HG03064 (cell line): ENCODE results near the gene BRME1.
"Not testable (repeated sequence)": the region's sequence is repeated elsewhere in the genome, so short reads cannot be mapped to it uniquely, and the experiment has no call there.

ENCODE experiments used
- ATAC-seq: cut with Tn5 transposase; IDR thresholded peaks from one replicate; pipeline ENCODE4 v1.9.1; 2021; ENCODE audit warnings: low read depth; ENCODE audit not compliant: unreplicated experiment

Gene BRME1

GRCh38 chr19:13929340-13929739, 23.4 kb upstream of the BRME1 start:
- no peak for ATAC-seq

DNA sequence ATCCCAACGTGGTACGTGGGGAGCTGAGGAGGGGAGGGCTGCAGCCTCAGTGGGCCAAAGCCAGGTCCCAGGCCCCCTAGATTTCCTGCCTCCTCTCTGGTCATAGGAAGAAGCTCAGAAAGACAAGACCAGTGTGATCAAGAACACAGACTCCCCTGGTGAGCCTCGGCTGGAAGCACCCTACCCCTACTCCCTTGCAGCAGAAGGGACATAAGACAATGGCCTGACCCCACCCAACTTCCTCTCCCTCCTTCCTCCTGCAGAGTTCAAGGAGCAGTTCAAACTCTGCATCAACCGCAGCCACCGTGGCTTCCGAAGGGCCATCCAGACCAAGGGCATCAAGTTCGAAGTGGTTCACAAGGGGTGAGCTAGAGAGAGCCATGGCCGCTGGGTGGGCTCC, 20.8 kb upstream of the BRME1 start:
- no peak for ATAC-seq

- ATAC-seq: no peak
Observed at GRCh38 chr19:13926010-13926409, 20.1 kb upstream of the BRME1 start.

GRCh38 chr19:13923194-13923987, 17.5 kb upstream of the BRME1 start:
- no peak for ATAC-seq

DNA sequence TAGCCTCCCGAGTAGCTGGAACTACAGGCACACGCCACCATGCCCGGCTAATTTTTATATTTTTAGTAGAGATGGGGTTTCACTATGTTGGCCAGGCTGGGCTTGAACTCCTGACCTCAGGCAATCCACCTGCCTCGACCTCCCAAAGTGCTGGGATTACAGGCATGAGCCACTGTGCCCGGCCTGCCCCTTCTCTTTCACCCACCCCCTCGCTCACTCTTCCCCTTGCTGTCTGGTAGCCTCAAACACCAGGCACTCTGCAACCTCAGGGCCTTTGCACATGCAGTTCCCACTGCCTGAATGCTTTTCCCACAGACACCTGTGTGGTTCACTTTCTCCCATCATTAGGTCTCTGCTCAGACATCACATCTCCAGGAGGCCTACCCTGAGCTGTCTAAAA, 16.2 kb upstream of the BRME1 start:
- ATAC-seq: not testable (repeated sequence)

GRCh38 chr19:13920940-13921747, 15.2 kb upstream of the BRME1 start:
- no peak for ATAC-seq

DNA sequence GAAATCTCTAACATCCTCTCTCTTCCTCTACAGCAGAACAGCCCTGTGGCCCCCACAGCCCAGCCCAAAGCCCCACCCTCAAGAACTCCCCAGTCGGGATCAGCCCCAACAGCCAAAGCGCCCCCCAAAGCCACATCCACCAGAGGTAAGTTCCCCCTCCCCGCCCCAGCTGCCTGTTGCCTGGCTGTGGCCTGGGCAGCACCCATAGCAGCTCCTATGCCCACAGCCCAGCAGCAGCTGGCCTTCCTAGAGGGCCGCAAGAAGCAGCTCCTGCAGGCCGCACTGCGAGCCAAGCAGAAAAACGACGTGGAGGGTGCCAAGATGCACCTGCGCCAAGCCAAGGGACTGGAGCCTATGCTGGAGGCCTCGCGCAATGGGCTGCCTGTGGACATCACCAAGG, 14.6 kb upstream of the BRME1 start:
- ATAC-seq: no peak

DNA sequence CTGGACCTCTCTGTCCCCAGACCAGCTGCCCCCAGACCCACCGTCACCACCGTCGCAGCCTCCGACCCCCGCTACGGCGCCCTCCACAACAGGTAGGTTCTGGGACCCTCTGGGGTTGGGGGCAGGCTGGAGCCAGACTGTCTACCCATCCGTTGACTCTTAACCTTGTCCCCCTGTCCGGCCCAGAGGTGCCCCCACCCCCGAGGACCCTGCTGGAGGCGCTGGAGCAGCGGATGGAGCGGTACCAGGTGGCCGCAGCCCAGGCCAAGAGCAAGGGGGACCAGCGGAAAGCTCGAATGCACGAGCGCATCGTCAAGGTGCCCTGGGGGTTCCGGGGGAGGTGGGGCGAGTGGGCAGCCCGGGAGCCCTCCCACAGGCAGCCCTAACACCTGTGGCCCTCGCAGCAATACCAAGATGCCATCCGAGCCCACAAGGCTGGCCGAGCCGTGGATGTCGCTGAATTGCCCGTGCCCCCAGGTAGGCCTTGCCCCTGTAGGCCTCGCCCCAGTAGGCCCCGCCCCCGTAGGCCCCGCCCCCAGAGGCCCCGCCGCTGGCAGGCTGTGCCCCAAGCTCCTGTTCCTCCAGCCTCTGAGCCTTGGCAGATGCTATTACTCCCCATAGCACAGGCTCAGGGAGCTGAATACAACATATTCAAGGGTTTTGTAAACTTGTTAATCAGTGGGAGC, 13.0 kb upstream of the BRME1 start:
- no peak for ATAC-seq

- no peak for ATAC-seq
Observed at GRCh38 chr19:13917888-13918406, 12.0 kb upstream of the BRME1 start.

DNA sequence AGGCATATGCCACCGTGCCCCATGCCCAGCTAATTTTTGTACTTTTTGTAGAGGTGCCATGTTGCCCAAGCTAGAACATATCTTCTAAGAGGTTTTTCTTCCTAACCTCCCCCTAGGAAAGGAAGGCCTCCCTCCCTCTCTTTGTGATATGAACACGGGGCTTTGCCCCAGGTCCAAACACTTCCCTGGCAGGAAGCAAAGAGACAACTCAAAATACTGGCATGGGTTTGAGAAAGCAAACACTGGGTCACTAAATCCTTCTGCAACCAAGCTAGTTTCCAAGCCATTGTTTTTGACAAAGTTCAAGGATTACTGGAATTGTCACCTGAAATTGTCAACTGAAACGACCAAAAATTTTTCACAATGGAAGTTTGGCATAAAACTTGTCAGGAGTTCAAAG, 8.9 kb upstream of the BRME1 start:
- ATAC-seq: no peak

- no peak for ATAC-seq
Observed at GRCh38 chr19:13913352-13913751, 7.4 kb upstream of the BRME1 start.

GRCh38 chr19:13909430-13909829, 3.5 kb upstream of the BRME1 start:
- no peak for ATAC-seq

DNA sequence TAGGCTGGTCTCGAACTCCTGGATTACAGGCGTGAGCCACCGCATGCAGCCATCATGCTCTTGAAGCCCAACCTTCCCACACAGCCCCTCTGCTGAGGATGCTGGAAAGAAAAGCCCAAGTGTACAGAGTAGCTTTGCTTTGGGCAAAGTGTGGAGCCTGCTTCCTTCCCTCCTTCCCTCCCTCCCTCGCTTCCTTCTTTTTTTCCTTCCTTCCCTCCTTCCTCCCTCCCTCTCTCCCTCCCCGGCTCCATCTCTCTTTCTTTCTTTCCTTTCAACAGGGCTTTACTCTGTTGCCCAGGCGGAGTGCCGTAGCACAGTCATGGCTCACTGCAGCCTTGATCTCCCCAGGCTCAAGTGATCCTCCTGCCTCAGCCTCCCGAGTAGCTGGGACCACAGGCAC, 2.8 kb upstream of the BRME1 start:
- no peak for ATAC-seq

DNA sequence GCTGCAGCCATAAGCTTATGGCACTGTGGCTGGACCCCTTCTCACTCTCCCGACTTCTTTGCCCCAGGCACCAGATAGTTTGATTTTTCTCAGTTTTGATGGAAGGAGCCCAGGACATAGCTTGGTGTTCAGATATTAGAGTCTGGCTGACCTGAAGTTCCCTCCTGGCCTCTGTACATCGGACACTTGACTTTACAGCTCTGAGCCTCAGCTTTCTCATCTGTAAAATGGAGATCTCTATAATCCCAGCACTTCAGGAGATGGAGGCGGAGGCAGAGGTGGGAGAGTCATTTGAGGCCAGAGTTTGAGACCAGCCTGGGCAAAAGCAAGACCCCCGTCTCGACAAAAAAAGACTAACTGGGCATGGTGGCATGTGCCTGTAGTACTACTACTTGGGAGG, 993 bp upstream of the BRME1 start:
- no peak for ATAC-seq

DNA sequence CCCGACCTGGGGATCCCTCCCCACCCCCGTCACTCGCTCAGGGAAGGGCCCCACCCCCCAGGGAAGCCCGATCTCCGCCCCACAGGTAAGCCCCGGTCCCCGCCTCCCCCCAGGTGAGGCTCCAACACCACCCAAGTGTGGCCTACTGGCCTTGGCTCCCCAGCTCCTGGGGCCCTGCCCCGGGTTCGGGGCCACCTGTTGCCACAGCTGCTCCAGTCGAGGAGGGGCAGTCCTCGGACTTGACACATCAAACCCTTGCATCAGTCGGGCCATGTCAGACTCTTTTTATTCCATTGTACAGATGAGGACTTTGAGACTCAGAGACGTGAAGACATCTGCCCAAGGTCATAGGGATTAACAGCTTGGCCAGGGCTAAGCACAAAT, 596 bp upstream of the BRME1 start:
- ATAC-seq: no peak

GRCh38 chr19:13902993-13903555, 2.8 kb downstream of the BRME1 start:
- no peak for ATAC-seq

DNA sequence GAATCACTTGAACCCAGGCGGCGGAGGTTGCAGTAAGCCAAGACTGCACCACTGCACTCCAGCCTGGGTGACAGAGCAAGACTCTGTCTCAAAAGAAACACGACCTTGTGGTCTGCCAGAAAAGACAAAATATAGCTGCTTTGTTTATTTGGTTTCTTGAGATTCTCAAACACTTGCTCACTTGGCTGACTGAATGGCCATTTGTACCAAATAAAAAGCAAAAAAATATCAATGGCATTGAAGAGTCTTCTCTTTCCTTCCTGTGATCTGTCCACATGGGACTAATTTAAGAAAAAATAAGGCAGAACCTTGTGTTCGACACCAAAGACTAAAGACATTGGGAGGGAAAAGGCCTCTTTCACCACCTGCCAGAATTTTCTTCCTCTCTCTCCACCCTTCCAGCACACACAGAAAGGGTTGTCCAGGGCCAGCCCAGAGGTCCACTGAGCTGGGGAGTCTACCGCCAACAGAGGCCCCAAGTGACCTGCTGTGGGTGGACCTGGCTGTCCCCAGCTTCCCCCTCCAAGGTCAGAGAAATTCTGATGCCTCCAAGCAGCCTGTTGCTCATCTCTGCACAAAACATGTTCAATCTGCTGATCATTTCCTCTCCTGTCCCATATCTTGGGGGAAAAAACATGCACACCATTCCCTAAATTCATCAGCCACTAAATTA, 5.9 kb downstream of the BRME1 start:
- no peak for ATAC-seq

DNA sequence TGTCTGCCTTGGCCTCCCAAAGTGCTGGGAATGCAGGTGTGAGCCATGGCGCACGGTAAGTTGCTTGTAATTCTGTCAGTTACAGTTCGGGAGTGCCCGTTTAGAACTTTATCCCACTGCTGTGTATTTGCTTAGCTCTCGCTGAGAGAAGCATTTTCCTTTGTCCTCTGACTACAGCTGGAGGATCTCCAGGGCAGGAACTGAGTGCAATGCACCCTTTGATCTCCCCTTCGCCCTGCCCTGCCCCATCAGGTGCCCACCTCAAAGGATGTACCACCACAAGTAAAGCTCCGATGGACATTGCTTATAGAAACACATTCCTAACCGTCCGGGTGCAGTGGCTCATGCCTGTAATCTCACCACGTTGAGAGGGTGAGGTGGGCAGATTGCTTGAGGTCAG, 6.5 kb downstream of the BRME1 start:
- no peak for ATAC-seq

GRCh38 chr19:13896227-13896626, 9.7 kb downstream of the BRME1 start:
- ATAC-seq: no peak

DNA sequence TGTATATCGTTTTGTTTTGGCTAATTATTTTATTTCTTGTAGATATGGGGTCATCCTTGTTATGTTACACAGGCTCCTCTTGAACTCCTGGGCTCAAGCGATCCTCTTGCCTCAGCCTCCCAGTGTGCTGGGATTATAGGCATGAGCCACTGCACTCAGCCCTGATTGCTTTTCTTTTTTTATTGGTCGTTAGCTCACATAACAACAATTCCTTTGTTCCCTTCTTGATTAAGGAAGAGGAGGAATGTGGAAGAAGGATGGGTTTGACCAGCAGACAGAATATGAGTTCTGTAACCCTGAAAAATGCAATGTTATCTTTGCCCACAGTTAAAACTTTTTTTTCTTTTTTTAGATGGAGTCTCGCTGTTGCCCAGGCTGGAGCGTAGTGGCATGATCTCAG, 11.4 kb downstream of the BRME1 start:
- no peak for ATAC-seq
